Measurements from ENCODE around the gene SPCS1. TPM values are rescaled to one million over a fixed set of nuclear protein-coding genes. Genes with fewer than 3 reads are reported as not detected.
A peak's percentile ranks its signal among the peaks of the same experiment; 100 is the strongest.

The SPCS1 gene
- total and polyA plus RNA-seq, 9 of the 15 experiments (the other 6 are each of a cell fraction or from before 2014, with no cell fraction given): 73.9 to 567 (median 127) TPM

DNA sequence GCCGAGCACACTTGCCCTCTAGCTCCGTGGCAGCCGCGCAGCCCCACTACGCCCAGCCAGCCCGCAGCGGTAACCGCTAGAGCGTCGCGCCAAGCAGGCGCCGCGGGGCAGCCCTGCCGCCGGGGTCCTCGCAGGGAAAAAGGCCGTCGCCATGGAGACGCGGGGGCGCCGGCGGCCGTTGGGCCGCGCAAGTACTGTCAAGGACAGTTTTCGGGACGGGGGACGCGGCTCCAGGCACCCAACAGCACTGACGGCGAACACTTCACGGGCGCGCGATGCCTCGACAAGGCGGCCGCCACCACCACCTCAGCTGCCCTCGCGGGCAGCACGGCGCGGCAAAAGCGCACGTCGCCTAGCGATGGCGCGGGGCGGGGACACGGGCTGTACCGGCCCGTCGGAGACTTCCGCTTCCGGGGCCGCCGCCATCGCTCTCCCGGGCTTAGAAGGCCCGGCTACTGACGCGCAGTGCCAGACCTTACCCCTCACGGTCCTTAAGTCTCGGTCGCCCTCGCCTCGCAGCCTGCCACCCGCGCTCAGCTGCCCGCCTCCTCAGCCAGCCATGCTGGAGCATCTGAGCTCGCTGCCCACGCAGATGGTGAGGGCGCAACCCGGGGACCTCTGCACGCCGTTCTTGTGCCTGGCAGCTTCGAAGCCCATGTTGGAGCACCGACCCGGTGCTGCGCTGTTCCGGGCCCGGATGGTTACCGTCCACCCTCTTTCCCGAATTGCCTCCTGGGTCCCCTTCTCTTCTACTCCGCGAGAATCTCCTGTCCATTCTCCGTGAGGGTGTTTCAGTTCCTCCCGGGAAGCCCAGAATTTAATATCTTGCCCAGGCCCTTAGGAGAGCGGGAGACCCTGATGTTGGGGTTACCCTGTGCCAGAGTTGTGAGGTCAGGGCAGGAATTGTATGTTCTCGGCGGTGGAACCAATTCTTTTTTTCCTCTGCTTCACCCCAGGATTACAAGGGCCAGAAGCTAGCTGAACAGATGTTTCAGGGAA, at the start of gene SPCS1, which contains the start of gene GLT8D1 (continued):
- TF ChIP-seq PYGO2 (tag; IDR thresholded peaks at IDR 0.05): no peak
- peak; percentile 72 for TF ChIP-seq HCFC1 (IDR thresholded peaks at IDR 0.05; ENCODE audit: low read depth, low read length)
- TF ChIP-seq CBFB (CRISPR knock-in tag; IDR thresholded peaks at IDR 0.05): no peak
- TF ChIP-seq ZNF445 (CRISPR knock-in tag; IDR thresholded peaks at IDR 0.05; ENCODE audit: low read depth): no peak
- no peak for TF ChIP-seq ZNF140 (CRISPR knock-in tag; IDR thresholded peaks at IDR 0.05)
- TF ChIP-seq ARNT (IDR thresholded peaks at IDR 0.05): no peak
- TF ChIP-seq NR2C1 (IDR thresholded peaks at IDR 0.05): peak; percentile 96
- TF ChIP-seq NR2C1 (tag; IDR thresholded peaks at IDR 0.05): peak; percentile 97
- TF ChIP-seq KAT8 (IDR thresholded peaks at IDR 0.05; ENCODE audit: low read depth): no peak
- peak; percentile 91 for TF ChIP-seq PHF8 (IDR thresholded peaks at IDR 0.05; ENCODE audit: borderline replicate concordance, low read length)
- TF ChIP-seq SIRT6 (IDR thresholded peaks at IDR 0.05; ENCODE audit: low read depth, low read length): no peak
- TF ChIP-seq, protein P1, sequence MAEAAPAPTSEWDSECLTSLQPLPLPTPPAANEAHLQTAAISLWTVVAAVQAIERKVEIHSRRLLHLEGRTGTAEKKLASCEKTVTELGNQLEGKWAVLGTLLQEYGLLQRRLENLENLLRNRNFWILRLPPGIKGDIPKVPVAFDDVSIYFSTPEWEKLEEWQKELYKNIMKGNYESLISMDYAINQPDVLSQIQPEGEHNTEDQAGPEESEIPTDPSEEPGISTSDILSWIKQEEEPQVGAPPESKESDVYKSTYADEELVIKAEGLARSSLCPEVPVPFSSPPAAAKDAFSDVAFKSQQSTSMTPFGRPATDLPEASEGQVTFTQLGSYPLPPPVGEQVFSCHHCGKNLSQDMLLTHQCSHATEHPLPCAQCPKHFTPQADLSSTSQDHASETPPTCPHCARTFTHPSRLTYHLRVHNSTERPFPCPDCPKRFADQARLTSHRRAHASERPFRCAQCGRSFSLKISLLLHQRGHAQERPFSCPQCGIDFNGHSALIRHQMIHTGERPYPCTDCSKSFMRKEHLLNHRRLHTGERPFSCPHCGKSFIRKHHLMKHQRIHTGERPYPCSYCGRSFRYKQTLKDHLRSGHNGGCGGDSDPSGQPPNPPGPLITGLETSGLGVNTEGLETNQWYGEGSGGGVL (CRISPR knock-in tag; IDR thresholded peaks at IDR 0.05): no peak
- no peak for TF ChIP-seq SLC30A9 (CRISPR knock-in tag; IDR thresholded peaks at IDR 0.05)
- no peak for TF ChIP-seq ADNP (tag; IDR thresholded peaks at IDR 0.05)
- TF ChIP-seq ZNF274 (IDR thresholded peaks at IDR 0.05; ENCODE audit: borderline replicate concordance, low read depth, low read length): no peak
- TF ChIP-seq TSC22D4 (tag; IDR thresholded peaks at IDR 0.05): no peak
- no peak for TF ChIP-seq SOX6 (IDR thresholded peaks at IDR 0.05)
- no peak for TF ChIP-seq ZNF717 (CRISPR knock-in tag; IDR thresholded peaks at IDR 0.05)
- no peak for TF ChIP-seq ZNF780A (CRISPR knock-in tag; IDR thresholded peaks at IDR 0.05)
- TF ChIP-seq FOXJ3 (CRISPR knock-in tag; IDR thresholded peaks at IDR 0.05): no peak
- TF ChIP-seq ILK (tag; IDR thresholded peaks at IDR 0.05; ENCODE audit: borderline replicate concordance, low read depth): no peak
- peak; percentile 75 for TF ChIP-seq ATF7 (IDR thresholded peaks at IDR 0.05)
- no peak for TF ChIP-seq KAT2B (IDR thresholded peaks at IDR 0.05; ENCODE audit: low read depth, low read length)
- TF ChIP-seq ETS2 (tag; IDR thresholded peaks at IDR 0.05; ENCODE audit: borderline replicate concordance, poor library complexity, severe bottlenecking): no peak
- no peak for TF ChIP-seq COPS2 (conservative IDR thresholded peaks at IDR 0.05)
- no peak for TF ChIP-seq ZFPM2 (CRISPR knock-in tag; IDR thresholded peaks at IDR 0.05)
- TF ChIP-seq PTRF (tag; IDR thresholded peaks at IDR 0.05): no peak
- no peak for TF ChIP-seq NR1H2 (CRISPR knock-in tag; IDR thresholded peaks at IDR 0.05)
- no peak for TF ChIP-seq ZSCAN29 (IDR thresholded peaks at IDR 0.05)
- TF ChIP-seq YBX1 (IDR thresholded peaks at IDR 0.05): no peak
- no peak; the same call in 1 of the 2 replicates for TF ChIP-seq MBD2 (IDR thresholded peaks at IDR 0.05; ENCODE audit: borderline replicate concordance, low read depth)

Measured in K562 (cell line).